ENCODE results near the gene TMEM63A. TPM values are rescaled to one million over a fixed set of nuclear protein-coding genes. Genes with fewer than 3 reads are reported as not detected.

The TMEM63A gene
- total and polyA plus RNA-seq, 2 of the 13 experiments (the other 11 are each of a cell fraction or from before 2014, with no cell fraction given) = 23.9 to 53.3 TPM

- TF ChIP-seq HNRNPUL1 (IDR thresholded peaks at IDR 0.05; ENCODE audit: low read depth, low read length) (no peak), REL (CRISPR knock-in tag; conservative IDR thresholded peaks at IDR 0.05) (no peak), SIX1 (CRISPR knock-in tag; IDR thresholded peaks at IDR 0.05; ENCODE audit: borderline replicate concordance) (peak; percentile 96), TRAFD1 (CRISPR knock-in tag; IDR thresholded peaks at IDR 0.05; ENCODE audit: borderline replicate concordance) (no peak), ZNF317 (CRISPR knock-in tag; IDR thresholded peaks at IDR 0.05) (peak; percentile 97), ZMYM3 (CRISPR knock-in tag; IDR thresholded peaks at IDR 0.05) (peak; percentile 80; the same call in 1 of the 2 replicates), SP4 (CRISPR knock-in tag; IDR thresholded peaks at IDR 0.05) (peak; percentile 80), ATF2 (CRISPR knock-in tag; IDR thresholded peaks at IDR 0.05) (peak; percentile 91), GABPA (IDR thresholded peaks at IDR 0.05; ENCODE audit: low read depth, low read length) (no peak), GABPA (CRISPR knock-in tag; IDR thresholded peaks at IDR 0.05; ENCODE audit: low read depth) (peak; percentile 65), ATRX (CRISPR knock-in tag; IDR thresholded peaks at IDR 0.05; ENCODE audit: borderline replicate concordance) (no peak), ZBTB1 (CRISPR knock-in tag; IDR thresholded peaks at IDR 0.05; ENCODE audit: borderline replicate concordance) (no peak), RFXAP (CRISPR knock-in tag; IDR thresholded peaks at IDR 0.05; ENCODE audit: borderline replicate concordance) (peak; percentile 95), TCF7L2 (IDR thresholded peaks at IDR 0.05; ENCODE audit: low read depth, low read length) (no peak), ZFP82 (CRISPR knock-in tag; IDR thresholded peaks at IDR 0.05; ENCODE audit: borderline replicate concordance) (no peak; the same call in 1 of the 2 replicates), NONO (IDR thresholded peaks at IDR 0.05) (no peak), NONO (CRISPR knock-in tag; conservative IDR thresholded peaks at IDR 0.05) (peak; percentile 95), ETV5 (CRISPR knock-in tag; IDR thresholded peaks at IDR 0.05; ENCODE audit: borderline replicate concordance) (peak; percentile 93), NR2F1 (CRISPR knock-in tag; IDR thresholded peaks at IDR 0.05) (peak; percentile 90 to 94), YY1 (IDR thresholded peaks at IDR 0.05; ENCODE audit: insufficient read depth, insufficient replicate concordance, low read depth, low read length) (peak; percentile 70), ZSCAN9 (CRISPR knock-in tag; IDR thresholded peaks at IDR 0.05; ENCODE audit: borderline replicate concordance) (peak; percentile 91), ZNF879 (CRISPR knock-in tag; IDR thresholded peaks at IDR 0.05) (no peak), ZNF724P (CRISPR knock-in tag; IDR thresholded peaks at IDR 0.05; ENCODE audit: borderline replicate concordance) (0 out of 2 replicates have a peak, but pooled peaks have one; percentile 56)
- TF ChIP-seq, protein P1, sequence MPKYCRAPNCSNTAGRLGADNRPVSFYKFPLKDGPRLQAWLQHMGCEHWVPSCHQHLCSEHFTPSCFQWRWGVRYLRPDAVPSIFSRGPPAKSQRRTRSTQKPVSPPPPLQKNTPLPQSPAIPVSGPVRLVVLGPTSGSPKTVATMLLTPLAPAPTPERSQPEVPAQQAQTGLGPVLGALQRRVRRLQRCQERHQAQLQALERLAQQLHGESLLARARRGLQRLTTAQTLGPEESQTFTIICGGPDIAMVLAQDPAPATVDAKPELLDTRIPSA (CRISPR knock-in tag; IDR thresholded peaks at IDR 0.05; ENCODE audit: borderline replicate concordance) = no peak
- TF ChIP-seq, protein P2, sequence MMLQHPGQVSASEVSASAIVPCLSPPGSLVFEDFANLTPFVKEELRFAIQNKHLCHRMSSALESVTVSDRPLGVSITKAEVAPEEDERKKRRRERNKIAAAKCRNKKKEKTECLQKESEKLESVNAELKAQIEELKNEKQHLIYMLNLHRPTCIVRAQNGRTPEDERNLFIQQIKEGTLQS (CRISPR knock-in tag; IDR thresholded peaks at IDR 0.05) = peak; percentile 39; the same call in 1 of the 2 replicates
- TF ChIP-seq, protein P3, sequence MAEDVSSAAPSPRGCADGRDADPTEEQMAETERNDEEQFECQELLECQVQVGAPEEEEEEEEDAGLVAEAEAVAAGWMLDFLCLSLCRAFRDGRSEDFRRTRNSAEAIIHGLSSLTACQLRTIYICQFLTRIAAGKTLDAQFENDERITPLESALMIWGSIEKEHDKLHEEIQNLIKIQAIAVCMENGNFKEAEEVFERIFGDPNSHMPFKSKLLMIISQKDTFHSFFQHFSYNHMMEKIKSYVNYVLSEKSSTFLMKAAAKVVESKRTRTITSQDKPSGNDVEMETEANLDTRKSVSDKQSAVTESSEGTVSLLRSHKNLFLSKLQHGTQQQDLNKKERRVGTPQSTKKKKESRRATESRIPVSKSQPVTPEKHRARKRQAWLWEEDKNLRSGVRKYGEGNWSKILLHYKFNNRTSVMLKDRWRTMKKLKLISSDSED (CRISPR knock-in tag; IDR thresholded peaks at IDR 0.05) = no peak
These were observed 68.8 kb downstream of the TMEM63A start (continued) for GRCh38 chr1:225813214-225813964.

Data from HepG2 (cell line).